Glutamatergic neuron (in vitro differentiated cells): ENCODE results near the gene SLC22A3. TPM values are rescaled to one million over a fixed set of nuclear protein-coding genes. Genes with fewer than 3 reads are reported as not detected.

Experiments used
- DNase-seq: peaks from one replicate; pipeline ENCODE4 v3.0.0; 2022
- H3K27ac Mint-ChIP-seq: one replicate; pipeline ENCODE4 v1.8.0; 2020; ENCODE audit warnings: mild to moderate bottlenecking, mixed read lengths, inconsistent platforms; ENCODE audit not compliant: unreplicated experiment
- H3K27me3 Mint-ChIP-seq: one replicate; pipeline ENCODE4 v1.8.0; 2020; ENCODE audit warnings: mild to moderate bottlenecking, moderate library complexity, mixed read lengths, inconsistent platforms; ENCODE audit not compliant: unreplicated experiment
- H3K36me3 Mint-ChIP-seq: one replicate; pipeline ENCODE4 v1.8.0; 2020; ENCODE audit warnings: mild to moderate bottlenecking, mixed read lengths, inconsistent platforms; ENCODE audit not compliant: unreplicated experiment
- H3K4me1 Mint-ChIP-seq: one replicate; pipeline ENCODE4 v1.8.0; 2020; ENCODE audit warnings: mild to moderate bottlenecking, low read depth, mixed read lengths, inconsistent platforms; ENCODE audit not compliant: unreplicated experiment
- H3K4me3 Mint-ChIP-seq: one replicate; pipeline ENCODE4 v1.8.0; 2020; ENCODE audit warnings: mild to moderate bottlenecking, mixed read lengths, inconsistent platforms; ENCODE audit not compliant: unreplicated experiment
- H3K9me3 Mint-ChIP-seq: one replicate; pipeline ENCODE4 v1.8.0; 2020; ENCODE audit warnings: mild to moderate bottlenecking, moderate library complexity, mixed read lengths, inconsistent platforms; ENCODE audit not compliant: unreplicated experiment
- CTCF ChIP-seq: fragments of 200-600 bp; sonication (generic); IDR thresholded peaks from one replicate; pipeline ENCODE4 v1.5.0; 2021; ENCODE audit not compliant: partially characterized antibody, unreplicated experiment
- total RNA-seq: library from RNA; stranded (reverse); fragmentation: NEBNext Ultra II Directional; extraction: Animal tissue kit (Norgen Biotek cat#: 25700); gene quantifications from one replicate; pipeline ENCODE4 v1.2.1, GENCODE V29; 2021; ENCODE audit not compliant: unreplicated experiment

SLC22A3 gene
- total RNA-seq, 1 donor from 2014 or later, result not detected

- H3K27ac Mint-ChIP-seq, result no peak overlapping the region
- peaks cover 2% of the 10 kb centered on the region for H3K27me3 Mint-ChIP-seq
- no peak overlapping the region for H3K4me3 Mint-ChIP-seq
- DNase-seq, result no peak
- no peaks in the 10 kb centered on the region for H3K9me3 Mint-ChIP-seq
- no peaks in the 10 kb centered on the region for H3K36me3 Mint-ChIP-seq
- no peaks in the 10 kb centered on the region for H3K4me1 Mint-ChIP-seq
- no peak for TF ChIP-seq CTCF
Measured at GRCh38 chr6:160360955-160361354, 12.8 kb downstream of the SLC22A3 start.

GRCh38 chr6:160362556-160362955 lies 14.4 kb downstream of the SLC22A3 start:
- no peak for TF ChIP-seq CTCF
- H3K36me3 Mint-ChIP-seq, result no peaks in the 10 kb centered on the region
- DNase-seq, result no peak
- no peak overlapping the region for H3K27ac Mint-ChIP-seq
- H3K4me1 Mint-ChIP-seq, result no peaks in the 10 kb centered on the region
- no peaks in the 10 kb centered on the region for H3K9me3 Mint-ChIP-seq
- peaks cover 2% of the 10 kb centered on the region for H3K27me3 Mint-ChIP-seq
- H3K4me3 Mint-ChIP-seq, result no peak overlapping the region

- Mint-ChIP-seq H3K4me1 (no peaks in the 10 kb centered on the region), H3K27me3 (peaks cover 2% of the 10 kb centered on the region), H3K27ac (no peak overlapping the region), H3K9me3 (no peaks in the 10 kb centered on the region), H3K4me3 (no peak overlapping the region), H3K36me3 (no peaks in the 10 kb centered on the region)
- no peak for DNase-seq
- no peak for TF ChIP-seq CTCF
Measured at GRCh38 chr6:160363016-160363996, 15.1 kb downstream of the SLC22A3 start.

- H3K9me3 Mint-ChIP-seq, result no peaks in the 10 kb centered on the region
- H3K27me3 Mint-ChIP-seq, result peaks cover 2% of the 10 kb centered on the region
- no peak for TF ChIP-seq CTCF
- DNase-seq, result no peak
- no peaks in the 10 kb centered on the region for H3K36me3 Mint-ChIP-seq
- H3K27ac Mint-ChIP-seq, result no peak overlapping the region
- H3K4me1 Mint-ChIP-seq, result no peaks in the 10 kb centered on the region
- H3K4me3 Mint-ChIP-seq, result no peak overlapping the region
Measured at GRCh38 chr6:160365117-160365516, 16.9 kb downstream of the SLC22A3 start.
